ENCODE results near the gene AHI1.

AHI1 gene

DNA sequence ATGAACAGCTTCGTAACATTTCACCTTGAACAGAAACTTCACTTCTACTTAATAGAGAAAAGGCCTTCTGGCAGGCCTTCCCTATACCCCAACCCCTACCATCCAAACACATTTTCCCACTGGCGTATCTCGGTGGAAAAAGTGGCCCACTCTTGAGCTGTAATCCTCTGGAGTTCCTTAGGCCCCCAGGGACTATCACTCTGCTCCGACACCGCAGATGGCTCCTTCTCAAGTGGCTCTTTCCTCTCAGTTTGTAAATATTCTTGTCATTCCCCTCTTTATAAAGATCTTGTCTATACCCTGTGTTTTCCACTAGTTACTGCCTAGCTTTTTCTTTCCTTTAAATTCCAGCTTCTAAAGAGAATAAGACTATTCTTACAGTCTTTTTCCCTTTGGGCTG, 207.7 kb downstream of the AHI1 start:
- DNase-seq = no peak

DNA sequence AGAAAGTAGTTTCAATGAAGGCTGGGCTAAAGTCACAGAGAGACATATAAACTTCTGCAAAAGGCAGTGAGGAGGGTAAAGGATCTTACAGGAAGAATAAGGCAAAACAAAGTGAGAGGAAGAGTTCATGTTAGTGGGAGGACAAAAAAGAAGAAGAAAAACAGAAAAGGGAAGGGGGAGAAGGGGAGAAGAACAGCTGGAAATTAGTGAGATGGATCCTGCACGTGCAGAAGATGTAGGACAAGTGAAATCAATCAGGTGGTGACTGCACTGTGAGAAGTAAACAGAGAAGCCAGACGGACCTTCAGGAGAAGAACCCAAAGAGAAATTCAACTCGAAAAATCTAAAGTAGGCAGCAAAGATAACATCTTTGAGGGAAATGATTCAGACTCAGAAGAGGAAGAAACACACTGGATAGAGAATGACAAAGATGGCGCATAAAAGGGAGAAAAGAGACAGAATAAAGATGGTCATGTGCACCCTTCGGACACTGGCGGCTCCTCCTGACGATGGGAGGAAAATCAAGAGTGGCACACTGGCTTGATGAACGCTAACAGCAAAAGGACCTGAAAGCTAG, 210.5 kb downstream of the AHI1 start:
- peak; percentile 73 to 82 for DNase-seq

DNA sequence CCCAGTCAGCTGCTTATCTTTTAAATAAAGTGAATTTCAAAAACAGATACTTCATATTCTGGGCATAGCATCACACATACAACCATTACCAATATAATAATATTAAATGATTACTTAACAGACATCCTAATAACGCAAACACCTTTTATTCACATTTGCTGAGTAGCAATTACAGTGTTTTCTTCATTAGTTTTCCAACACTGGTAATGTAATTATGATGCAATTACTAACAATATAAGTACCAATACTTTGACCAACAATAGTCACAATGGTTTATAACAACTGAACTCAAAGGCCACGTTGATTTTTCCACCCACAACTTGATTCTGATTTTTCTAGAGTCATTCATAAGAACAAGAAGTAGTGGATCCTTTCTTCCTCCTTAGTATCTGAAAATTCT, 212.4 kb downstream of the AHI1 start:
- DNase-seq = no peak

DNA sequence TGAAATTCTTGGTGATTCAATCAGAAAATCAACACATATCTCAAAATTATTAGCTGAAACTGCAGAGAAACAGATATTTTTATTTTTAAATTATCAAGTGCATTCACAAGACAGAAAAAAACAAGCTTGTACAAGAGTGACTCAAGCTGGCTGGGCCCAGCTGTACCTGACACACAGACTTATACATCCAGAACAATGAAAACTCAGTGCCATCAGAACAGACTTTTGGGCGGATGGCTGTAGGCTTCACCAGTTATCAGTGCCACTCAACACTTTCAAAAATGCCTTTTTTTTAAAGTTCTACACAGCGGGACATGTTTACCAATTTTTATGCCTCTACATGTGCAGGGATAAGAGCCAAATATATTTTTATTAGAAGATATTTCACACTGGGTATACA, 213.6 kb downstream of the AHI1 start:
- no peak for DNase-seq

DNA sequence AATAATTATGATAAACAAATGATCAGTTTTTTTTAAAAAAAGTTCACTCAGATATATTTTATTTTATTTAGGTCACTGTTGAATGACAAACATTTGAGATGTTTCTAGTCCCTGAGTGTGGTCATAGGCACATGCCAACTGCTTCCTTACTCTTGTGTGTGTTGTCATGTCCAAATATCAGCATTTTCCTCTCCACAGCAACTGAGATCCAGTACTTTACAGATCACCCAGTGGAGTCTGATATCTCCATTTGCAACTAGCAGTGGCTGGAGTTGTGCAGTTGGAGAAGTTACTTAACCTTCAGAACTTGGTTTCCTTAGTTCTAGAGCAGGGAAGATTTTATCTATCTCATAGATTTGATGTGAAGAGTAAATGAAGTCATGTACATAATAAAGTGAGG, 215.1 kb downstream of the AHI1 start:
- peak; percentile 54 to 61 for DNase-seq

DNA sequence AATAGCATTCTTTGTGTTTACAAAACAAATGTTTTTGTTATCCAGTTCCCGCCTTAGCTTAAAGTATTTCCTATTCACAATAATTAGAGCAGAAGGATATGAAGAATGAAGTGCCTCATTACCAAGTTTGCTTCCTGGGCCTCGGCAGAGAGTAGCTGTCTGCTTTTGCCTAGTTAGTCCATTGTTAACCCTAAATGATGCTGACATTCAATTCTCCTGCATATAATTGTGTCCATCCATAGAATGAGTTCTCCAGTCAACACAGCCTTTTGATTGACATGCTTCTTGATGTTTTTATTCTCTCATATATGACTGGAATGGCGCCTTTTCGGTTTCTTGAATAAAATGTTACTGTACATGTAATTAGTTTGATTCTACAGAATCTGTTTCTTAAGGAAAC, 215.6 kb downstream of the AHI1 start:
- DNase-seq = no peak

DNA sequence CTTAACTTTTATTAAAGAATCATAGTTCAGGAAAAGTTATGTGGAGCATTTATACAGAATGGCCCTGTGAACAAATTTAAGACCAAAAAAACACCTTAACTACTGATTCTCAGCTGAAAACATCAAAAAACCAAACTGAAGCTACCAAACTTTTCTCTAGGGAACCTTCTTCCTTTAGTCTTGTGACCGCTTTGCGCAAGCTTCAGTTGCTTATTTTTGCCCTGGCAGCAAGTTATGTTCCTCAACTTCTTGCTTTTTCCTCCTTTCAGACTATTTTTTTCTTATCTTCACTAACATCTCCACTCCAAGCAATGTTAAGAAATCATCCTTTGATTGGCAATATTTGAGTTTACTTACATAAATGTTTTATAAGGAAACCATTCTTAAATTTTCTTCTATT, 216.3 kb downstream of the AHI1 start:
- DNase-seq = peak; percentile 94 to 95

DNA sequence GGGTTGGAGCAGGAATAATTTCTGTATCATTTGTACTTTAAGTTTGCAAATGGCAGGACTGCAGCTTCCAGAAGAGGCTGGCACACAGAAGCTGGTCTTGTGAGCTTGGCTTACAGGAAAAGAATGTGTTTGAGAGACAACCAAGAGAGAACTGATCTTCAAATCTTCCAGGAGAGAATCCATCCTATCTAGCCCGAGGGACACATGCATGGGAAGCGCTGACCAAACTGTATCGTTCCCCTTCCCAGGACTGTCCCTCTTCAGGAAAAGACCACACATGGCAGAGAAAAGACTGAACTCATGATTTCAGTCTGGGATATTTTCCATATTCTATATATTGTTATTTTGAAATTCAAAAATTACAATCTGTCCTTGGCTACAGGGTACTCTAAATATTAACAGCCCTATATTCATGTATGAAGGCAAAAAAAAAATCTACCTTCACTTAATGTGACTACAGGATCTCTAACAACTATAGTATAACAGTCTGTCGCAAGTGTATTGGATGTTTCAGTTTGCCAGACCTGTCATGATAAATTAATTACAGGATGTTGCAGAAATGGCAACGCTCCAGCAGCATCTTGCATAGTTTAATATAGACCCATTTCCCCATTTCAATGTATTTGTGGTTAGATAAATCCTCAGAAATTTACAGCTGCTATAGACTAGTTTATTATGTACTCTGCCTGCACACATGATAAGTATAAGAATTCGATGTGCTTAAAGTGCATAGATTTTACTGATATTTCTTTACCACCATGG, 217.0 kb downstream of the AHI1 start:
- peak; percentile 99 for DNase-seq

DNA sequence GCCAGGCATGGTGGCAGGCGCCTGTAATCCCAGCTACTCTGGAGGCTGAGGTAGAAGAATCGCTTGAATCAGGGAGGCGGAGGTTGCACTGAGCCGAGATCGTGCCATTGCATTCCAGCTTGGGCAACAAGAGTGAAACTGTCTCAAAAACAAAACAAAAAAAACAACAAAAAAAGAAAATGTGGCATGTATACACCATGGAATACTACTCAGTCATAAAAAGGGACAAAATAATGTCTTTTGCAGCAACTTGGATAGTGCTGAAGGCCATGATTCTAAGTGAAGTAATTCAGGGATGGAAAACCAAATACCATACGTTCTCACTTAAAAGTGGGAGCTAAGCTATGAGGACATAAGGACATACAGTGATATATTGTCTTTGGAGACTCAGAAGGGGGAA, 220.1 kb downstream of the AHI1 start:
- DNase-seq = no peak

DNA sequence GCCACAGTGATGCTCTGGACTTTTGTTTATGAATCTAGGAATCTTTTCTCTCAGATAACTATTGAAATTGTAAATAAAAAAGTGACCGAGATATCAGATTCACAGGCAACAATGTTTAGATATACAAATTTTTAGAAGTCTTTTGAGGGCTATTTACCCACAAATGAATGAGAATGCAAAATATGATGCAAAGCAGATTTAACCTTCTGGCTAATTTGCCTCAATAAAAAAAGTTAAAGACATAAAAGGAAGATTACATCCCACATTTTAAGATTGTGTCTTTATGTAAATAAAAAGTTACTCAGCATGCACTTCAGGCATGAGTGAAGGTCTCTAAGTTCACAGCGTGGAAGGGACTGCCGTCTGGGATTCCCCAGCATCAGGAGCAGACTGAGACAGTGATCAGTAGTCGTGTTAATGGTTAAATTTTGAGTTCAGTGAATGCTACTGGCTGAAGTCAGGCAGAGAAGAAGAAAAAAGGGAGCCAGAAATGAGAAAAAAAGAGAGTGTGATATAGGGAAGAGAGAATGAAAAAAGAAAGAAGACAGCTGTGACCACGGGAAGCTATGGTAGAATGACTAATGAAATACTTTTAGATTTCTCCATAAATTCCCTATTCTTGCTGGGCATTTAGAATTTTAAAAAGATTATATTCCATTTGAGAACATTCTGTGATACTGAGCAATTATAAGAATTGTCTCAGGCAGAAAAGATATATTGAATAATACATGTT, 222.8 kb downstream of the AHI1 start:
- DNase-seq = no peak

DNA sequence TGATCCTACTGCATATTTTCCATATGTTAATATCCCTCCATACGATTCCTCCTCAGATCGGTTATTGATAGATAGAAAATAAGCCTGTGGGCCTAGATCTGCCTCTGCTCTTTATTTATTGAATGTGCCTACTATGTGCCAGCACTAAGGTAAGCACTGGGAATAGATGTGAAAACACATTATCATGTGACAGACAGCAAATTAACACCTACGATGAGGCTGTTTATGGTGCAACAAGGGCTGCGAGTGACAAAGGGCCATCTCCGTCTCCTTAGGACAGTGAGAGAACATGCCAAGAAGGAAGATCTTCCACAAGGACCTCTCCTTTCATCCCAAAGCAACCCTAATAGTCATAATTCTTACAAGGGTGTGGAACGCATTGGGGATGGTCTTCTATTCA, 225.9 kb downstream of the AHI1 start:
- no peak for DNase-seq

DNA sequence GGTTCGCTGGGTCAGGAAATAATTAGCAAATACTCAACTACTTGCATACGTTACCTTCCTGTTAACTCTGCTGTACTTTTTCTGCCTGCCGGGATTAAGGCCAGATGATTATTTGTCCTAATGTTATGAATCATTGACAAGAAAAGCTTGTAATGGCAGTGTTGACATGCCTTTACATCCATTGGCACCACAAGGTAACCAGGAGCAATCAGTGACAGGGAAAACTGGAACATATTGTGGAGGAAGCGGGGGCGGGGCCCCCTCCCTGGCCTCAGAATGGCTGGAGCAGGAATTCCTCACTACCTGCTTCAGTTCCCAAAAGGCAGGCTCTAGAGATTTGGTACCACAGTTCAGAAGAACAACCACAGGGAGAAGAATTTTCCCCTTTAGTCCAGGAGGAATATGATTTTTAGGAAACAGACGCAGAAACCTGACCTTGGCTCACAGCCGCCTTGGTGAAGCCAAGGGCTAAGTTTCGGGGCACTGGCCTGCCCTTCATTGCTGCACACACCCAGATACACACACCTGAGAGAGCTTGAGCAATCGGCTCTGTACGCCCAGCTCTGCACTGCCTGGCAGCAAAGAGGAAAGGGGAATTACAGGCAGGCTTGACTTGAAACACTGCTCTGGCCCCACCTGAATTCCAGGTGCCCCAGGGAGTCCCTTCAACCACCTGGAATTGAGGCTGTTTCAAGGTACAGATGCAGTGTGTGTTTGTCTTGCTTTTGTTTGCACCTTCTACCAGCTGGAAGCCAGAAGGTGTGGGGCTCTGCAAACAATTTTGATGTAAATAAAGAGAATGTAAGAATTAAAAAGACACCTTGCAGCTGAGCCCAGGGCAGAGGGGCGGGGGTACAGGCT, 226.6 kb downstream of the AHI1 start:
- DNase-seq = no peak

DNA sequence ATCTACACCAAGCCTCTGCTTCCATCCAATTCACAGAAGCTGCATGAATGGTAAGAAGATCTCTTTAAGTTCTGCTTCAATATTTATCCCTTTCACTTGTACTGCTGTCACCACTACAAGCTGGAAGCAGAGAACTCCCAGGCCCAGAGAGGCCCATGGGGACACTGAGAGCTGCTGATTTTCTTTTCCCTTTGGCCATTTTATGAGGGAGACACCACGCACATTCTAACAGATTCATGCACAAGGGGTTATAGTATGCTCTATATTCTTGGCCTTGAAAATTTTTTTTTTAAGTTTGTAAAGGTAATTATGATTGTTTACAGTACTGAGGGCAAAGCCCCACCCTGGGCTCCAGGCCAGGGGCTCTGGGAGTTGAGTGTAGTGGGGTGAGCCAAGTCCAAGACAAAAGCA, 228.1 kb downstream of the AHI1 start:
- no peak for DNase-seq

DNA sequence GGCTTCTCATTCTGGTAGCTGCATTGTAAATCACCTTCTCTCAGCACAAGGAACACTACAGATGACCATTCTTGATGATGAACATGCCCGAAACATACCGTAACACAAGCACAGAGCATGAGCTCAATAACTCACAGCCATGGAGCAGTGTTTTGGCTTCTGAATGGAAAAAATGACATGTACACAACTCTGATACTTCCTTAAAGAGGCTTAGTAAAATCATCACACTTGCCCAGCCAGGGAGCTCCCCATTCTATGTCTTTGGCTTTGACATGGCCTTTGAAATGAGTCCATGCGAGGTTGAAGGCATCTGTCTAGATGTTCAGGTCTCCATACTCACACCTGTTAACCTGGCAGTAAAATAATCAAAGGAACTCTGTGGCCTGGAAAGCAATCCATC, 228.8 kb downstream of the AHI1 start:
- DNase-seq = no peak

DNA sequence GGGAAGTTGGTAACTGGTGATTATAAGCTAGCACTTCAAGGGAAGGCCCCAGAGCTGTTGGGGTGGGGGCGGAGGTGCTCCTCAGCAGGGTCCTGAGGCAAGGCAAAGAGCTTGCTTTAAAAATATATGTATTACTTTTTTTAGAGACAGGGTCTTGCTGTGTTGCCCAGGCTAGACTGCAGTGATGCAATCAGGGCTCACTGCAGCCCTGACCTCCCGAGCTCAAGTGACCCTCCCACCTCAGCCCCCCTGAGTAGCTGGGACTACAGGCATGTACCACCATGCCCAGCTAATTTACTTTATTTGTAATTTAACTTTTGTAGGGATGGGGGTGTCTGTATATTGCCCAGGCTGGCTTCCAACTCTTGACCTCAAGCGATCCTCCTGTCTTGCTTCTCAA, 229.3 kb downstream of the AHI1 start:
- DNase-seq = no peak

DNA sequence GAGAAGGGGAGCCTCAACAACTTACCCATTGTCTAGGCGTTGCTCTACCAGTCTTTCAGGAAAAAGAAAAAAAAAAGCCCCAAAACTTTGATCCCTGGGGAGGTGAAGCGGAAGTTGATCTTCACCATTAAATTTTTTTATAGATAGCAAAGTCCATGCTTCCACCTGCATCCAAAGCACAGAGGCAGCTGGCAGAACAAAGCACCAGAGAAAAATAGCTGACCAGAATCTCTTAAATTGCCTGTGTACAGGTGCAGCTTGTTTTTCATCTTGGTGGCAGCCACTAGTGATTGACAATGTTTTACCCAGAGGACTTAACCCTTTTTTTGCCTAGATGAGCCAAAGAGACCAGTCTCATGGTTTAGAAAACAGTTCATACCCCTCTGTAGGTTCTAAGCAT, 230.5 kb downstream of the AHI1 start:
- no peak for DNase-seq

DNA sequence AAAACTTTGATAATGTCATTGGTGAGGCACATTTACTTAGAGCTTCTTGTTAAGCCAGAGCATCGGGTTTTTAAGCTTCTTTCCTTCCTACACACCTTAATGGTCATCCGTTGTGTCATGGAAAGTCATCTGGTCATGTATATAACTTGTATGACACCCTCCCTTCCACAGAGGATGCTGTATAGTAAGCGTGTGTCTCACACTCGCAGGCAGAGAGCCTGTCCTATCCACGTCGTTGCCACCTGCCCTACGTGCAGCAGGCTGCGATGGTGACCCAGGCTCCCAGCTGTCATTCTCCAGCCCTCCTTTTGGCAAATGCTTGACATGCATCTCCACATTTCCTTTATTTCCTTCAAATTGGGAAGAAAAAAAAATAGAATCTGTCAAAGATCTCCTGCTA, 230.9 kb downstream of the AHI1 start:
- no peak for DNase-seq

DNA sequence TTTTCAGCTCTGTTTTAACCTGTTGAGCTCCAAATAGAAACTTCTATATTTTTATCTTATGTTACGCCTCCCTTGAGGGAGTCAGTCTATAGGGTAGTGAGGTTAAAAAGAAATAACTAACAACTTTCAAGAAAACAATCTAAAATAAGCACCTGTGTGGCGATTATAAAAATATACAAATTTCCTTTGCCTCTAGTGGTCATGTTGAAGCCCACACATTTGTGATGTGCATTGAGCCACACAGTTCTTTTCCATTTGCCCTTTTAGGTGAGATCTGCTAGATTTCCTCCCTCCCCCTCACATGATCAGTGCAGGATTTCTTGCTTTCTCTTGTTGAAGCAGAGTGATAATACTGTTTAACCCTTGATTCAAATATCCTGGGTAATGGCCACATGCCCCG, 232.3 kb downstream of the AHI1 start:
- no peak for DNase-seq

DNA sequence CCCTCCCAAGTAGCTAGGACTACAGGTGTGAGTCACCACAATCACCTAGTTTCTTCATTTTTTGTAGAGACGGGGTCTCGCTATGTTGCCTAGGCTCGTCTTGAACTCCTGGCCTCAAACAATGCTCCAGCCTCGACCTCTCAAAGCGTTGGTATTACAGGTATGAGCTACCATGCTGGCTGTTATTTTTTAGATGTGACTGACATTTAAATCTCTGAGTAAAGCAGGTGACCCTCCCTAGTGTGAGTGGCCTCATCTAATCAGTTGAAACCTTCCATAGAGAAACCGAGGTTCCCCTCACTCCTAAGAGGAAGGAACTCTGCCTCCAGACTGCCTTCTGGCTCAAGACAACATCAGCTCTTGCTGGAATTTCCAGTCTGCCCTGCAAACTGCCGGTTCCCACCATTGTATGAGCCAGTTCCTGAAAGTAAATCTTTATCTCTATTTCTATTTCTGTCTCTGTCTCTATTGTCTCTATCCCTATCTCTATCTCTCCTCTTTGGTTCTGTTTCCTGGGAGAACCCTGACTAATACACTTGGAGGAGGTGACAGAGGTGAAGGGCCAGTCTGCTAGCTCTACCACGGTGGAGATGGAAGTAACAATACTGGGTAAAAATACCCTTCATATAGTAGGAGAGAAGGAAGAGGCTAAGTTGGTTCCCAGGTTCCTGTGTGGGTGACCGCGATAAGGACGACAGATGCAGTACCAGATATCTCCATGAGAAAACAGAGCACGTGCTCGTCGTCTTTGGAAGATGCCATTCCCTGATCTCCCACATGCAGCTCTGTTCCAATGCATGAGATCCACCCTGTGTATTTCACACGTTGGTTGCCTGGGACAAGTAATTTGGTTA, 235.4 kb downstream of the AHI1 start:
- DNase-seq = no peak

DNA sequence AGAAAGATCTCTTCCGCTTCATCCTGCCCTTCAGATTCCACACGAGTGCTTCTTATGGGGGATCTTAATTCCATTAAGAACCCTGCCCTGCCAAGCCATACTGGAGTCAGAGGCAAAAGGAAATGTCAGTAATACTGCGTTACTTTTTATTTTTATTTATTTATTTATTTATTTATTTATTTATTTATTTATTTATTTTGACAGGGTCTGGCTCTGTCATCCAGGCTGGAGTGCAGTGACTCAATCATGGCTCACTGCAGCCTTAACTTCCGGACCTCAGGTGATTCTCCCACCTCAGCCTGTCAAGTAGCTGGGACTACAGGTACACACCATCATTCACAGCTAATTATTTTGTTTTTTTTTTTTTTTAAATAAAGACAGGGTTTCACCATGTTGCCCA, 236.9 kb downstream of the AHI1 start:
- DNase-seq = no peak

DNA sequence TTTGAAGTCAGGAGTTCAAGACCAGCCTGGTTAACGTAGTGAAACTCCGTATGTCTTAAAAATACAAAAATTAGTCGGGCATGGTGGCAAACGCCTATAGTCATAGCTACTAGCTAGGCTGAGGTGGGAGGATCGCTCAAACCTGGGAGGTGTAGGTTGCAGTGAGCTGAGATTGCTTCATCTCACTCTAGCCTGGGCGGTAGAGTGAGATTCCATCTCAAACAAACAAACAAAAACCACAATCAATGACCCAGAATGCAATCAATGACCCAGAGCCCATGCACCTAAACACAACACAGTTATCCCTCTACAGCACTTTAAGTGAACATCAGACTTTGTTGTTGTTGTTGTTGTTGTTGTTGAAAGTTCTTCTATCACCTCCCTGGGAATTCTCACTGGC, 238.6 kb downstream of the AHI1 start:
- no peak for DNase-seq

DNA sequence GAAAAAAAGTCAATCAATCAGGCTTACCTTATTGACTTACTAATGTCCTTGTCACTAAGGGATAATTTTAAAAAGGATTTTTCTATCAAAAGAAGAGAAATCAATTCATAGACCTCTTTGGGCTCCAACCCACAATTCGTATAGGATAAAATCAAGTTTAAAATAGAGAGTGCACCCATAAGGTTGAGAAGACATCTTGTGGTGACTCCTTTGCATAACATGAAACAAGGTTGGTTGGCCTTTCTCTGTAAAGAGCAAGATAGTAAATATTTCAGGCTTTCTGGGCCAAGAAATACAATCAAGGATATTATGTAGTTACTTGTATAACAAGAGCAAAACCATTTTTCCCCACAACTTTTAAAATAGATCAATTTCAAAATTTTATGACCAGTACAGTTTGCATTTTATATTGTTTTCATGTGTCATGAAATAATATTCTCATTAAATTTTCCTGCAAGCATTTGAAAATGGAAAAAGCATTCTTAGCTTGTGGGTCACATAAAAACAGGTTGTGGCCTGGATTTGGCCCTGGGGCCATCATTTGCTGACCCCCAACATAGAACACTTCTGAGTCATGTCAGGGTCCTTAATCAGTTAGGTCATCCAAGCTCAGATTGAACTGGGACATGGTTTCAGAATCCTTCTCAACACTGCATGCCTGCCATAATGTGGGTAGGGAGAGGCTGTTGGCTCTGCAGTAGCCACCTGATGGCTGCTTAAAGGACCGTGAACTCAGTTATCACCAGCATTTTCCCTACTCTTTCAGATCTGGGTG, 239.7 kb downstream of the AHI1 start:
- peak; percentile 35 to 49 for DNase-seq

Data from AML-193 (cell line).